ENCODE measurements around the gene XPR1. TPM values are rescaled to one million over a fixed set of nuclear protein-coding genes. Genes with fewer than 3 reads are reported as not detected.

XPR1 gene
- total RNA-seq, 1 donor from 2014 or later = 21.4 TPM

DNA sequence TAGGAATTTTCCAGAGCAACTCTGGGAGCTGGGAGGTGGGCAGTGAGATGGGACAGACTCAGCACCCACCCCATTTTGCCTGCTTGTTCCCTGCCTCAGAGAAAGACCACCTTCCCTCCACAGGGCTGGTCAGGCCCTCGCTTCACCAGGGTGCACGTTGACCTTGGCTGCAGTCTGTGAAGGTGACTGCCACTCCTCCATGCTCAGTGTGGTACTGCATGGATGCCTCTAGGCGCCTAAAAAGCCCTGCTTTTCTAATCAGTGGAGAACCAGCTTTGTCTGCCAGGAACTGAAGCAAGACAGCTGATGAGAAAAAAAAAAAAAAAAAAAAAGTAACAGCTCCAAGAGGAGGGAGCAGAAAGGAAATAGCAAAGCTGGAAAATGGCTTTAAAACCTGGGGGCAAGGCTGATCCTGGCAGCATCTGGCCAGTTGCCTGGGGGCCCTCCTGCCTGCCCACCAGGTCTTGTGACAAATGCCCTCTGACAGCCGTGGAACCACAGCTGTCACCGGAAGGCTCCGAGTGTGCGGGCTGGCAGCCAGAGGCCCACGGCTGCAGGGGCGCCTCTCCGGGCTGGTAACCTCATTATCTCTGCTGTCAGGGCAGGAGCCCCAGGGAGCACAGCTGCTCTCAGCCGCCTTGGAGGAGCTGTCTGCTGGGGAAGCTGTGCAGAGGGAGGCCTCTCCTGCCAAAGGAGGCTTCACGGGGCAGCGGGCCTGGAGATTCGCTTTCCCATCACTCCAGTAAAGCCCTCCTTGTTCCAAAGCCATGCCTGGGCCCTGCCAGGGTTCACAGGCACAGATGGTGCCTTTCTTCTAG is 294.6 kb downstream of the XPR1 start:
- TF ChIP-seq, protein P1, sequence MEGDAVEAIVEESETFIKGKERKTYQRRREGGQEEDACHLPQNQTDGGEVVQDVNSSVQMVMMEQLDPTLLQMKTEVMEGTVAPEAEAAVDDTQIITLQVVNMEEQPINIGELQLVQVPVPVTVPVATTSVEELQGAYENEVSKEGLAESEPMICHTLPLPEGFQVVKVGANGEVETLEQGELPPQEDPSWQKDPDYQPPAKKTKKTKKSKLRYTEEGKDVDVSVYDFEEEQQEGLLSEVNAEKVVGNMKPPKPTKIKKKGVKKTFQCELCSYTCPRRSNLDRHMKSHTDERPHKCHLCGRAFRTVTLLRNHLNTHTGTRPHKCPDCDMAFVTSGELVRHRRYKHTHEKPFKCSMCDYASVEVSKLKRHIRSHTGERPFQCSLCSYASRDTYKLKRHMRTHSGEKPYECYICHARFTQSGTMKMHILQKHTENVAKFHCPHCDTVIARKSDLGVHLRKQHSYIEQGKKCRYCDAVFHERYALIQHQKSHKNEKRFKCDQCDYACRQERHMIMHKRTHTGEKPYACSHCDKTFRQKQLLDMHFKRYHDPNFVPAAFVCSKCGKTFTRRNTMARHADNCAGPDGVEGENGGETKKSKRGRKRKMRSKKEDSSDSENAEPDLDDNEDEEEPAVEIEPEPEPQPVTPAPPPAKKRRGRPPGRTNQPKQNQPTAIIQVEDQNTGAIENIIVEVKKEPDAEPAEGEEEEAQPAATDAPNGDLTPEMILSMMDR (IDR thresholded peaks at IDR 0.05) = no peak
- peaks cover 3% of the 10 kb centered on the region for H3K36me3 Mint-ChIP-seq (ENCODE audit: unreplicated experiment)
- DNase-seq (ENCODE audit: extremely low spot score, unreplicated experiment) = peak; percentile 95
- H3K9me3 Mint-ChIP-seq (ENCODE audit: unreplicated experiment) = no peaks in the 10 kb centered on the region
- peaks cover 69% of the 10 kb centered on the region for H3K4me1 Mint-ChIP-seq (ENCODE audit: unreplicated experiment)
- peak overlapping the region; percentile 90 for H3K27ac Mint-ChIP-seq (ENCODE audit: unreplicated experiment)
- peak overlapping the region; percentile 33 for H3K4me3 Mint-ChIP-seq (ENCODE audit: unreplicated experiment)
- no peaks in the 10 kb centered on the region for H3K27me3 Mint-ChIP-seq (ENCODE audit: unreplicated experiment)

DNA sequence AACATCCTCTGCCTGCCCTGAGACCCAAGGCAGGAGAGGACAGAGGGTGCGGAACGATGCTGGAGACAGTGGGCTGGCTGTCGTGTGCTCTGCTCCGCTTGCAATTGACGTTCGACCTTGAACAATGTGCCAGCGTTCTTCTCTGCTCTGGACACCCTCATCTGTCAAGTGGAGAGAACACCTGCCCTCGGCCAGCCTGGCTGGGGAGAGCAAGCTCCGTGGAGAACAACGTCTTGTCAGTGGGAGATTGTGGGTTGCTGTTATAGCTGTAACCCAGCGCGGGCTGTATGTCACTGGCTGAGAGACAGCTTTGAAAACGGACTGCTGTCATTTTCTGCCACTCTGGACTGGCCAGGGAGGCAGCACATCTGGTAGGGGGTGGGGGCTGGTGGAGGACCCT is 295.5 kb downstream of the XPR1 start:
- TF ChIP-seq, protein P1 (IDR thresholded peaks at IDR 0.05) = no peak
- H3K27ac Mint-ChIP-seq (ENCODE audit: unreplicated experiment) = peak overlapping the region; percentile 90
- no peaks in the 10 kb centered on the region for H3K27me3 Mint-ChIP-seq (ENCODE audit: unreplicated experiment)
- H3K4me1 Mint-ChIP-seq (ENCODE audit: unreplicated experiment) = peaks cover 59% of the 10 kb centered on the region
- H3K4me3 Mint-ChIP-seq (ENCODE audit: unreplicated experiment) = no peak overlapping the region
- H3K9me3 Mint-ChIP-seq (ENCODE audit: unreplicated experiment) = no peaks in the 10 kb centered on the region
- peaks cover 3% of the 10 kb centered on the region for H3K36me3 Mint-ChIP-seq (ENCODE audit: unreplicated experiment)
- no peak for DNase-seq (ENCODE audit: extremely low spot score, unreplicated experiment)

DNA sequence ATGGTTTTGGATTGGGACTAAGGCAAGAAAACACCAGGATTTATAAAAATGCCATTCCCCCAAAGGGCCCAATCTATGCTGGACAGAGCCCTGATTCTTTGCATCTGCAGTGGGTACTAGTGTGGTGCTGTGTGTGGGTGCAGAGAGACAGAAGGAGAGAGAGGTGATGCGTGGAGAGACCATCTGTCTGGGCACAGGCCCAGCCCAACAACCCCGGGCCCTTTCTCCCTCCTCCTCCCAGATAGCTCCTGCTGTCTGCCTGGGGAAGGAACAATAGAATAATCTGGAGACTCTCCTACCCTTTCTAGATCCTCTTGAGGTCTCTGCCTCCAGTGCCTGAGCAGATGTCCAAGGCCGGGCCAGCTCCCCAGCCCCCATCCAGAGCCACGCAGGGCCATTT is 296.0 kb downstream of the XPR1 start:
- Mint-ChIP-seq H3K4me1 (ENCODE audit: unreplicated experiment) (peaks cover 54% of the 10 kb centered on the region), H3K4me3 (ENCODE audit: unreplicated experiment) (no peak overlapping the region), H3K9me3 (ENCODE audit: unreplicated experiment) (no peaks in the 10 kb centered on the region), H3K27me3 (ENCODE audit: unreplicated experiment) (no peaks in the 10 kb centered on the region), H3K27ac (ENCODE audit: unreplicated experiment) (peak overlapping the region; percentile 34), H3K36me3 (ENCODE audit: unreplicated experiment) (peaks cover 3% of the 10 kb centered on the region)
- no peak for DNase-seq (ENCODE audit: extremely low spot score, unreplicated experiment)
- TF ChIP-seq, protein P1 (IDR thresholded peaks at IDR 0.05) = no peak

DNA sequence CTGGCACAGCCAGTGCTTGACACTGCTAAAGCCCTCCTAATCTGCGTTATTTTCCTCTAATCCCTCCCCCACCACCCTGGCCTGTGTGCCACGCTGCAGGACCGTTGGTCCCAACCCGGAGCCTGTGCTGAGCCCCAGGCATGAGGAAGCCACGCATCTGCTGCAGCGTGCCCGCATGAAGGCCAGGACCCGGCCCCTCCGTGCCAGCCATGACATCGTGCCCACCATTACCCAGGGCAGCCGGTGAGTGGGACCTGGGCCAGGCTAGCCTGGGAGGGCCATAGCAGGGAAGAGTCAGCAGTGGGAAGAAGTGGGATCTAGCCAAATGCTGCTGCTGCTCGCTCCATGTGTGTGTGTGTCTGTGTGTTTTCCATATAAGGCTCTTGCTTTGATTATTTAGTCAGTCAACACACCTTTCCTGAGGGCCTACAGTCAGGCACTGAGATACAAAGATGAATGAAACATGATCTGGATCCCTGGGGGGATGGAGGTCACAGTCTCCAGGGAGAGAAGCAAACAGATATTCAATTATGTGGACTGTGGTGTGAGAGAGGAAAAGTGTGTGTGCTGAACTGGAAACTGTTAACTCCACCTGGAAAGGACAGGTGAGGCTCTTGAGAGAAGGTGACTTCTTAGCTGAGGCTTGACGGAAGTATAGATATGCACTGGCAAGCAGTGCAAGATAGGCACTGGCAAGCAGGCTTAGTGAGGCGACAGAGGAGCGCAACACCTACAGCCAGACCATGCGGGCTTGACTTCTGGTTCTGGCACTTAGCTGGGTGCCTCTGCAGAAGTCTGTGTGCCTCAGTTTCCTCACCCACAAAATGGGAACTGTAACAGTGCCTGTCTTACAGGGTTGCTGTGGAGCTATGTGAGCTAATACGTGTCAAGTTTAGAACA is 296.8 kb downstream of the XPR1 start:
- TF ChIP-seq, protein P1 (IDR thresholded peaks at IDR 0.05) = no peak
- Mint-ChIP-seq H3K36me3 (ENCODE audit: unreplicated experiment) (peaks cover 4% of the 10 kb centered on the region), H3K9me3 (ENCODE audit: unreplicated experiment) (no peaks in the 10 kb centered on the region), H3K4me1 (ENCODE audit: unreplicated experiment) (peaks cover 47% of the 10 kb centered on the region), H3K27ac (ENCODE audit: unreplicated experiment) (peak overlapping the region; percentile 60), H3K27me3 (ENCODE audit: unreplicated experiment) (no peaks in the 10 kb centered on the region), H3K4me3 (ENCODE audit: unreplicated experiment) (no peak overlapping the region)
- DNase-seq (ENCODE audit: extremely low spot score, unreplicated experiment) = no peak

DNA sequence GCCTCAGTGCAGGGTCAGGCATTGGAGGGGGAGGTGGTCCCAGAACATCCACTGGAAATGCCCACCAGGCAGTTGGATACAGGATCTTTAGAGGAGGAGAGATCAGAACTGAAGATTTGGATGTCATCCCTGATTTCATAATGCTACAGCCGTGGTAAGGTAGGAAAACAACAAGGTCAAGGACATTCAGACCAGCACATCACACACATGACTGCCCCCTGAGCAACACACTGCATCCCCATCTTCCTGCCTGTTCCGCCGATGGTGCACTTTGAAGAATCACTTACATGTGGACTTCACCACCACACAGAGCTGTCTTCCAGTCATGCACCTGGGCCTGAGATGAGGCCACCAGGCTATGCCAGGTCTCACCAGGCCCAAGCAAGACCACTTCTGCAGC is 297.6 kb downstream of the XPR1 start:
- no peak for DNase-seq (ENCODE audit: extremely low spot score, unreplicated experiment)
- no peak overlapping the region for H3K27ac Mint-ChIP-seq (ENCODE audit: unreplicated experiment)
- no peaks in the 10 kb centered on the region for H3K9me3 Mint-ChIP-seq (ENCODE audit: unreplicated experiment)
- TF ChIP-seq, protein P1 (IDR thresholded peaks at IDR 0.05) = no peak
- H3K4me1 Mint-ChIP-seq (ENCODE audit: unreplicated experiment) = peaks cover 39% of the 10 kb centered on the region
- peaks cover 4% of the 10 kb centered on the region for H3K36me3 Mint-ChIP-seq (ENCODE audit: unreplicated experiment)
- H3K27me3 Mint-ChIP-seq (ENCODE audit: unreplicated experiment) = no peaks in the 10 kb centered on the region
- H3K4me3 Mint-ChIP-seq (ENCODE audit: unreplicated experiment) = no peak overlapping the region
